ENCODE data around the gene CTAGE1.
"Not testable (repeated sequence)": the region's sequence is repeated elsewhere in the genome, so short reads cannot be mapped to it uniquely, and the experiment has no call there.

DNA sequence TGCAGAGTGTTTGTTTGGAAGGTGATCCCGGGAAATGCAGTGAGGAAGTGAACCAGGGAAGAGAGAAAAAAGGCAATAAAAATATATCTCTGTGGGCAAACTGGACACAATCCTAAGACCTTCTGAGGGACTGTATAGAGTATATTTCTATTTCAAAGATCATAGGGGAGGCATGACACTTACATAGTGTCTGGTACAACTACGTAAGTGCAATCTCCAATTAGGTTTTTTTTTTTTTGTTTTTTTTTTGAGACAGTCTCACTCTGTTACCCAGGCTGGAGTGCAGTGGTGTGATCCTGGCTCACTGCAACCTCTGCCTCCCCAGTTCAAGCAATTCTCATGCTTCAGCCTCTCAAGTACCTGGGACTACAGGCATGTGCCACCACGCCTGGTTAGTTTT lies 24.6 kb downstream of the CTAGE1 start:
- TF ChIP-seq, protein P1, sequence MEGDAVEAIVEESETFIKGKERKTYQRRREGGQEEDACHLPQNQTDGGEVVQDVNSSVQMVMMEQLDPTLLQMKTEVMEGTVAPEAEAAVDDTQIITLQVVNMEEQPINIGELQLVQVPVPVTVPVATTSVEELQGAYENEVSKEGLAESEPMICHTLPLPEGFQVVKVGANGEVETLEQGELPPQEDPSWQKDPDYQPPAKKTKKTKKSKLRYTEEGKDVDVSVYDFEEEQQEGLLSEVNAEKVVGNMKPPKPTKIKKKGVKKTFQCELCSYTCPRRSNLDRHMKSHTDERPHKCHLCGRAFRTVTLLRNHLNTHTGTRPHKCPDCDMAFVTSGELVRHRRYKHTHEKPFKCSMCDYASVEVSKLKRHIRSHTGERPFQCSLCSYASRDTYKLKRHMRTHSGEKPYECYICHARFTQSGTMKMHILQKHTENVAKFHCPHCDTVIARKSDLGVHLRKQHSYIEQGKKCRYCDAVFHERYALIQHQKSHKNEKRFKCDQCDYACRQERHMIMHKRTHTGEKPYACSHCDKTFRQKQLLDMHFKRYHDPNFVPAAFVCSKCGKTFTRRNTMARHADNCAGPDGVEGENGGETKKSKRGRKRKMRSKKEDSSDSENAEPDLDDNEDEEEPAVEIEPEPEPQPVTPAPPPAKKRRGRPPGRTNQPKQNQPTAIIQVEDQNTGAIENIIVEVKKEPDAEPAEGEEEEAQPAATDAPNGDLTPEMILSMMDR (conservative IDR thresholded peaks at IDR 0.05; ENCODE audit: low read length), result not testable (repeated sequence)
- not testable (repeated sequence) for TF ChIP-seq EZH2phosphoT487 (IDR thresholded peaks at IDR 0.05; ENCODE audit: borderline replicate concordance, low read depth, low read length)
